HG03342 (cell line): Measurements from ENCODE around the gene EXOG.
"Not testable (repeated sequence)": the region's sequence is repeated elsewhere in the genome, so short reads cannot be mapped to it uniquely, and the experiment has no call there.

Source experiments
- ATAC-seq: cut with Tn5 transposase; IDR thresholded peaks from one replicate; pipeline ENCODE4 v1.9.1; 2021; ENCODE audit warnings: mild to moderate bottlenecking, moderate library complexity; ENCODE audit not compliant: unreplicated experiment

Gene EXOG

GRCh38 chr3:38561746-38562466 is 65.8 kb downstream of the EXOG start:
- ATAC-seq, result no peak

GRCh38 chr3:38562467-38562925 is 66.4 kb downstream of the EXOG start:
- ATAC-seq, result no peak

- ATAC-seq, result no peak
Observed at GRCh38 chr3:38563070-38563885, 67.1 kb downstream of the EXOG start.

- no peak for ATAC-seq
Observed at GRCh38 chr3:38563886-38564270, 67.7 kb downstream of the EXOG start.

GRCh38 chr3:38564631-38565338 is 68.6 kb downstream of the EXOG start:
- no peak for ATAC-seq

- ATAC-seq, result no peak
Observed at GRCh38 chr3:38565339-38566214, 69.4 kb downstream of the EXOG start.

- no peak for ATAC-seq
Observed at GRCh38 chr3:38566215-38566528, 70.0 kb downstream of the EXOG start.

- not testable (repeated sequence) for ATAC-seq
Observed at GRCh38 chr3:38566794-38567193, 70.7 kb downstream of the EXOG start.

GRCh38 chr3:38567498-38567897 is 71.4 kb downstream of the EXOG start:
- ATAC-seq, result no peak

- no peak for ATAC-seq
Observed at GRCh38 chr3:38573111-38573510, 77.0 kb downstream of the EXOG start.

GRCh38 chr3:38573556-38573955 is 77.4 kb downstream of the EXOG start:
- ATAC-seq, result no peak

GRCh38 chr3:38574411-38575278 is 78.5 kb downstream of the EXOG start:
- no peak for ATAC-seq

GRCh38 chr3:38575279-38575843 is 79.2 kb downstream of the EXOG start:
- no peak for ATAC-seq
